OCI-LY1 (cell line): ENCODE data around the gene CAPN7.

ENCODE experiments used
- H2AFZ ChIP-seq: fragments of 200-600 bp; sonication (generic), shearing (Covaris generic); 2 replicates; pipeline ENCODE4 v1.6.0; 2014; ENCODE audit warnings: antibody characterized with exemption, mild to moderate bottlenecking, low read length
- H3F3A ChIP-seq: fragments of 200-600 bp; sonication (generic), shearing (Covaris generic); 2 replicates; pipeline ENCODE4 v1.6.0; 2014; ENCODE audit warnings: mild to moderate bottlenecking, antibody characterized with exemption, low read length, moderate library complexity; ENCODE audit not compliant: insufficient read depth
- H3K27ac ChIP-seq: fragments of 200-600 bp; sonication (generic); 2 replicates; pipeline ENCODE4 v1.5.1; 2014; ENCODE audit warnings: low read length, mixed run types, mild to moderate bottlenecking, low read depth; ENCODE audit not compliant: poor library complexity, severe bottlenecking
- H3K27me3 ChIP-seq: fragments of 200-600 bp; sonication (generic); 2 replicates; pipeline ENCODE4 v1.6.0; 2014; ENCODE audit warnings: antibody characterized with exemption, mild to moderate bottlenecking, low read length, moderate library complexity; ENCODE audit not compliant: insufficient read depth
- H3K36me3 ChIP-seq: fragments of 200-600 bp; sonication (generic); 2 replicates; pipeline ENCODE4 v1.6.1; 2014; ENCODE audit warnings: mild to moderate bottlenecking, antibody characterized with exemption, low read length, moderate library complexity, mixed read lengths; ENCODE audit not compliant: insufficient read depth
- H3K4me1 ChIP-seq: fragments of 200-600 bp; sonication (generic); 2 replicates; pipeline ENCODE4 v1.5.1; 2014; ENCODE audit warnings: mild to moderate bottlenecking, low read length, moderate library complexity; ENCODE audit not compliant: insufficient read depth, severe bottlenecking
- H3K4me2 ChIP-seq: fragments of 200-600 bp; sonication (generic), shearing (Covaris generic); 2 replicates; pipeline ENCODE4 v1.6.1; 2014; ENCODE audit warnings: low read length
- H3K4me3 ChIP-seq: fragments of 200-600 bp; sonication (generic); 2 replicates; pipeline ENCODE4 v1.5.1; 2014; ENCODE audit warnings: low read length, low read depth, mild to moderate bottlenecking, mixed read lengths; ENCODE audit not compliant: poor library complexity, severe bottlenecking
- H3K79me2 ChIP-seq: fragments of 200-600 bp; shearing (Covaris generic); 2 replicates; pipeline ENCODE4 v1.6.1; 2016; ENCODE audit warnings: mixed run types, low read length, mixed read lengths; ENCODE audit not compliant: insufficient read depth
- H3K9ac ChIP-seq: fragments of 200-600 bp; sonication (generic), shearing (Covaris generic); 2 replicates; pipeline ENCODE4 v1.6.1; 2014; ENCODE audit warnings: mild to moderate bottlenecking, low read length, mixed read lengths
- H3K9me2 ChIP-seq: fragments of 200-600 bp; sonication (generic), shearing (Covaris generic); 2 replicates; pipeline ENCODE4 v1.6.1; 2014; ENCODE audit warnings: low read depth, mild to moderate bottlenecking, low read length, mixed read lengths
- H3K9me3 ChIP-seq: fragments of 200-600 bp; shearing (Covaris generic); 2 replicates; pipeline ENCODE4 v1.6.1; 2014; ENCODE audit warnings: low read length, mixed read lengths
- H4K20me1 ChIP-seq: fragments of 200-600 bp; sonication (generic), shearing (Covaris generic); 2 replicates; pipeline ENCODE4 v1.6.0; 2016; ENCODE audit warnings: mild to moderate bottlenecking, low read length; ENCODE audit not compliant: insufficient read depth
- CTCF ChIP-seq: fragments of 200-600 bp; sonication (generic), shearing (Covaris generic); IDR thresholded peaks from 2 replicates; pipeline ENCODE4 v1.5.1; 2017; ENCODE audit warnings: mild to moderate bottlenecking, antibody characterized with exemption, low read length, moderate library complexity, mixed read lengths
- EZH2 ChIP-seq: fragments of 200-600 bp; sonication (generic), shearing (Covaris generic); IDR thresholded peaks from 2 replicates; pipeline ENCODE4 v1.8.0; 2017; ENCODE audit warnings: borderline replicate concordance, mixed run types, mild to moderate bottlenecking, antibody characterized with exemption, low read length, moderate library complexity, mixed read lengths

Gene CAPN7

GRCh38 chr3:15205934-15206661 is at the start of gene CAPN7:
TSS of gene CAPN7 (plus strand) at chr3:15206246. CDS start at chr3:15206496, 250 bp downstream.
- TF ChIP-seq CTCF (0 out of 2 replicates have a peak, but pooled peaks have one; percentile 42), EZH2 (no peak)
- peaks cover 17% of the 10 kb centered on the region for H3K79me2 ChIP-seq
- H3K4me2 ChIP-seq: peak within 1 kb of the TSS; percentile 85
- peaks cover 6% of the 10 kb centered on the region; the same call in 1 of the 2 replicates for H3K36me3 ChIP-seq
- peaks cover 5% of the 10 kb centered on the region; the same call in 1 of the 2 replicates for H3F3A ChIP-seq
- no peaks in the 10 kb centered on the region for H3K27me3 ChIP-seq
- peak within 1 kb of the TSS; percentile 81 for H3K4me3 ChIP-seq
- peaks cover 28% of the 10 kb centered on the region for H3K4me1 ChIP-seq
- H3K27ac ChIP-seq: peak within 1 kb of the TSS; percentile 50
- no peaks in the 10 kb centered on the region for H4K20me1 ChIP-seq
- H3K9me2 ChIP-seq: no peaks in the 10 kb centered on the region
- peak within 1 kb of the TSS; percentile 85 for H2AFZ ChIP-seq
- H3K9me3 ChIP-seq: no peaks in the 10 kb centered on the region
- H3K9ac ChIP-seq: peak within 1 kb of the TSS; percentile 69

GRCh38 chr3:15157441-15157840 is 48.6 kb upstream of the CAPN7 start:
- Histone ChIP-seq H3K4me1 (no peaks in the 10 kb centered on the region), H3K4me3 (no peak overlapping the region), H3K27me3 (peaks cover 6% of the 10 kb centered on the region; the same call in 1 of the 2 replicates), H3K4me2 (no peak overlapping the region), H3K36me3 (no peaks in the 10 kb centered on the region), H3K9ac (no peak overlapping the region), H3K9me3 (no peaks in the 10 kb centered on the region), H4K20me1 (no peaks in the 10 kb centered on the region), H2AFZ (no peak overlapping the region), H3K79me2 (no peaks in the 10 kb centered on the region), H3F3A (no peaks in the 10 kb centered on the region), H3K9me2 (no peaks in the 10 kb centered on the region), H3K27ac (no peak overlapping the region)
- TF ChIP-seq EZH2: no peak
- no peak for TF ChIP-seq CTCF

GRCh38 chr3:15159501-15160136 is 46.4 kb upstream of the CAPN7 start:
- no peaks in the 10 kb centered on the region for H3K9me3 ChIP-seq
- H3K27me3 ChIP-seq: peaks cover 6% of the 10 kb centered on the region; the same call in 1 of the 2 replicates
- no peak overlapping the region for H2AFZ ChIP-seq
- no peak overlapping the region for H3K4me3 ChIP-seq
- no peaks in the 10 kb centered on the region for H3F3A ChIP-seq
- no peaks in the 10 kb centered on the region for H3K9me2 ChIP-seq
- no peak overlapping the region for H3K4me2 ChIP-seq
- no peaks in the 10 kb centered on the region for H3K4me1 ChIP-seq
- H3K79me2 ChIP-seq: no peaks in the 10 kb centered on the region
- H4K20me1 ChIP-seq: no peaks in the 10 kb centered on the region
- H3K36me3 ChIP-seq: no peaks in the 10 kb centered on the region
- no peak for TF ChIP-seq CTCF
- TF ChIP-seq EZH2: no peak
- no peak overlapping the region for H3K27ac ChIP-seq
- no peak overlapping the region for H3K9ac ChIP-seq
